ENCODE data around the gene MLC1.

The MLC1 gene

DNA sequence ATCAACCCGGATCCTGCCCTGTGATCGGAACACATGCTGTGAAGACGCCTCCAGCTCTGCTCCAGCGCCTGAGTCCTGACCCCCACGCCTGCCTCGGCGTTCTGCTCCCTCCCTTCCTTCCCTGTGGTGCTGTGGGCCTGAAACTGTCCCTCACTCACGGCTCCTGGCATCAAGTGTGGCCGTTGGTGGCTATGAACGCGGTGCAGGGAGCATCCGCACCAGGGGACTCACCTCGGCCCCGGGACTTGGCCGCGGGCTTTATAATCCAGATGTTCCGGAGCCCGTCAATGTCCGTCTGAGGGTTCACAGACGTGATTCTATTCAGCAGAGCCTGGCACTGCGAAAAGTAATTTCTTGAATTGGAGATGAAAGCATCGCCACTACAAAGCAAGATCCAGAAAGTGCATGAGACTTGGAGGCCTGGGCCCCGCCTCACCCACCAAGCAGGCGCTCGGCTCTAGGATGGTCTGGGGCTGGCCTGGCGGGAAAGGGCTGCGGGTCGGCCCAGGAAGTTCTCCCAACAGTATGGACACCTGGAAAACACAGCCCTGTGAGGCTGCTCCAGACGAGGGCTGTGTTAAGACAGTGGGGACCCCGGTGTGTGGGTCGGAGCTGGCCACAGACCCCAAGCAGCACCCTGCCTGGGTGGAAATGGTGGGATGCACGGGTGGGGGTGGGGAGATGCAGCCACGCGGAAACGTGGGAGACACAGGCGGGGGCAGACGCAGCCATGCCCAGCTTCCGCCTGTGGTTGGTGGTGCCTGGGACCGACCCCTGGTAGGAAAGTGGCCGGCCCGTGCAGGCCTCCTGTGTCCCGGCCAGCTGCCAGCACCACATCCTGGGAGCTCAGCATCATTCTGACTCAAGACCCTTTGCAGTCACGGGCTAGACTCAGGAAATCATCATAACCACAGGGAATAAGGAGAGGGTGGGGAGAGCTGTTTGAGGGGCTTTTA lies 50.8 kb downstream of the MLC1 start:
- no peak for DNase-seq

DNA sequence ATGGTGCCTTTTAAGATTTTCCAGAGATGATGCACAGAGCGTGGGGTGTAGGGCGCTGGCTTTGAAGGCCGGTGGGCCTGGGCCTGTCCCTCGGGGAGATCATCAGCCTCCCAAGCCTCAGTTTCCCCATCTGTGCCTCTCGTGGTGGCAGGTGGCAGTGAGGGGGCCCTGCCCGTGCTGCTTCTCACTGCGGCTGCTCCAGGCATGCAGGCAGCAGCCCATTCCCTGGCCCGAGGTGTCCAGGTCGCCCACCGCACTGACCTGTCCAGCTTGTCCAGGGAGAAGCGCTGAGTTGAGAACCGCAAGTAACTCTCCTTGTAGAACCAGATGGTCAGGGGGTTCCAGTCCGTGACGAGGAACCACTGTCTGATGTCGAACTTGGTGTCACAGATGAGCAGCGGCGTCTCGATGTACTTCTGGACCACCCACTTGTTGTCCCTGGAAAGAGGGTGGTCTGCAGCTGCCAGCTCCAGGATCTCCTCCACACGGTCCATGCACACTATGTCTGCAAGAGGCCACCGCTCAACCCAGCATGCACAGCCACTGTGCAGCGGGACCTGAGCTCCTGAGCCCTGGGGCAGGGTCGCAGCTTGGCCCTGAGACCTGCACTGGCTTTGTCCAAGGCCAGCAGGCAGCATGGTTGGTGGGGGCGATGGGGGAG lies 52.2 kb downstream of the MLC1 start:
- no peak for DNase-seq

- no peak for DNase-seq
Measured at GRCh38 chr22:50032109-50032871, 52.9 kb downstream of the MLC1 start.

GRCh38 chr22:50031189-50032091 lies 53.8 kb downstream of the MLC1 start:
- DNase-seq, result no peak

DNA sequence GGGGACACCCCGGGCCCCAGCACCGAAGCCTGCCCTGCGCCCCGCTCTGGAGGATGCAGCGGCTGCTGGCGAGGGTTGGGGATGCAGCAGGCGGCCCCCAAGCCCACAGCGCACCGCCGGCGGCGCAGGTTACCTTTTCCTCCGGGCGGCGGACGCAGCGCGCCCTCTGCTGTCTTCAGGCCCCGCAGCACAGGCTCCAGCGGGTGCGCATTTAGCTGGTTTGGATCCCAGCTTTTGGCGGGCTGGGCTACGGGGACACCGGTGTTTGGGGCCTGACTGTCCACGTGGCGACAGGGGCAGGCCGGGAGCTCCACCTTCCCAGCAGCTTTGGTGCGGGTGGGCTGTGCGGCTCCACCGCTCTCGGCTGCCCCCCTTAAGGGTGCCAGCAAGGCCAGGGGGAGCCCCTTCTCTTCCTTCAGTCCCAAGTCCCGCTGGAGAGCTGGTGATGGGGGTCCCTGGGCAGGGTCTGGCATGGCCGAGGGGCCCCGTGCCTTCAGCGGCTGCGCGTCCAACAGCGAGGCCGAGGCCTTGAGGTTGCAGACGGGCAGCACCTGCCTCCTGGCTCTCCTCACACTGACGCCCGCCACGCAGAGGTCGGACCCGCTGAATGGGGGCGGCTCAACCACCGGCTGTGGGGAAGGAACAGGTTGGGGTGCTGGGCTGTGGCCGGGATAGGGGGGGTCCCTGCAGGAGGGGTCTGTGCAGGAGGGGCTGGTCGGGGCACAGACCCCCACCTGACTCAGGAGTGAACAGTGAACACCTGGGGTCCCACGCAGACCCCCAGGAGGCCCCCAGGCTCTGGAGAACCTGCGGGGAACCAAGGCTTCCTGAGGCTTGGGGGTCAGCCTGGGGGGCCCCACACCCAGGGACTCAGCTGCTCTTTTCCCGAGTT lies 54.7 kb downstream of the MLC1 start:
- DNase-seq, result peak; percentile 78

DNA sequence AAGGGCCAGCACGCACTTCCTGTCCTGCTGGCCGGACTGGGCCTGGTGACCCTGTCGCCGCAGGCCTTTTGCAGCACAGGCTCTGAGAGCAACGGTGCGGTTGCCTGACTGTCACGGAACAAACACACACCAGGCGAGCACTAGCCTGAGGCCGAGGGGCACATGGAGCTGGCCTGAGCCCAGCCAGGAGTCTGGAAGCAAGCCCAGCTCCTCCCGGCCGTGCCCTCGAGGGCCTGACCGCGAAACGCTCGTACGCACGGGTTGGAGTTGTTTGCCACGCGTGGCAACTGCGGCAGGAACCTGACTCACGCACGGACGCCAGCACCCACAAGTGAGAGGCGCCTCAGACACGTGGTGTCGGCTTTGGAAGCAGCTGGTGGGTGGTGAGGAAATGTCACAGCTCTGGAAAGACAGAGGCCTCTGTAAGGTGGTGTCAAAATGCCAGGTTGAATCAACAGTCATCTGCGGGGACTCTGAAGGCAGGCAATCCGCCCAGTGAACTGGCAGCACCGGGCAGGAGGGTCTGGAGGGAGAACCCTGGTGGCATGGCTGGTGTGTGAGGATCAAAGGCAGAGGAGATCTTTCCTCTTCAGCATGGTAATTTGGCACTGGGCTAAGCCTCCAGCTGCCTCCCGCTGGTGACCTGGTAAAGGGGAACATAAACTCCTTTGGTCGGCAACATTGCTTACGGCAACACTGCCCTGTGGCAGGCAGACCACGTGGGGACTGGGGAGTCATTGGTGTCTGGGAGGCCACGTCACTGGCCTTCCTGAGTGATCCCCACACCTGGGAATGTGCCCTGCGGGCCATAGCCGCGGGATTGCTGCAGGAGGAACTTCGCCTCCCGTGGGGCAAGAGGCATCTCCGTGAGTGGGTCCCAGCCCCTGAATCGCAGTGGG lies 57.3 kb downstream of the MLC1 start:
- DNase-seq, result no peak

GRCh38 chr22:50025993-50026392 lies 59.2 kb downstream of the MLC1 start:
- no peak for DNase-seq

GRCh38 chr22:50022171-50022819 lies 62.9 kb downstream of the MLC1 start:
- no peak for DNase-seq

DNA sequence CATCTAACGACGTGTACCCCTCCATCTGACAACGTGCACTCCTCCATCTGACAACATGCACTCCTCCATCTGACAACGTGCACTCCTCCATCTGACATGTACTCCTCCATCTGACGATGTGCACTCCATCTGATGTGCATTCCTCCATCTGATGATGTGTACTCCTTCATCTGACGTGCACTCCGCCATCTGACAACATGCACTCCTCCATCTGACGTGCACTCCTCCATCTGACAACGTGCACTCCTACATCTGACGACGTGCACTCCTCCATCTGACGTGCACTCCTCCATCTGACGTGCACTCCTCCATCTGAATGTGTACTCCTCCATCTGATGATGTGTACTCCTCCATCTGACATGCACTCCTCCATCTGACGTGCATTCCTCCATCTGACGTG lies 64.6 kb downstream of the MLC1 start:
- no peak for DNase-seq

DNA sequence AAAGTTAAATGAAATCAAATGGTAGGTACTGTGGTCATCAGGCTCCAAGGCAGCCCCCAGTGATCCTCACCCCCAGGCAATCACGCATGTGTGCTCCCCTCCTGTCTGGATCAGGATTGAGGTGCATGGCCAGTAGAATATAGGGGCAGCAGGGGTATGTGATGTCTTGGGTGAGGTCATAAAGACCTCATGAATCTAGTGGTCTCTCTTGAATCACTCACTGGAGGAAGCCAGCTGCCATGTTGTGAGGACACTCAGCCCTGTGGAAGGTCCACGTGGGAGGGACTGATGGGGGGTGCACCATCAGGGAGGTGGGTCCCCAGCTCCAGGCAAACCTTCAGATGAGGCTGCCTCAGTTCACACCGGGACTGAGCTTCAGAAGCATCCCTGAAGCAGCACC lies 65.9 kb downstream of the MLC1 start:
- DNase-seq, result no peak

DNA sequence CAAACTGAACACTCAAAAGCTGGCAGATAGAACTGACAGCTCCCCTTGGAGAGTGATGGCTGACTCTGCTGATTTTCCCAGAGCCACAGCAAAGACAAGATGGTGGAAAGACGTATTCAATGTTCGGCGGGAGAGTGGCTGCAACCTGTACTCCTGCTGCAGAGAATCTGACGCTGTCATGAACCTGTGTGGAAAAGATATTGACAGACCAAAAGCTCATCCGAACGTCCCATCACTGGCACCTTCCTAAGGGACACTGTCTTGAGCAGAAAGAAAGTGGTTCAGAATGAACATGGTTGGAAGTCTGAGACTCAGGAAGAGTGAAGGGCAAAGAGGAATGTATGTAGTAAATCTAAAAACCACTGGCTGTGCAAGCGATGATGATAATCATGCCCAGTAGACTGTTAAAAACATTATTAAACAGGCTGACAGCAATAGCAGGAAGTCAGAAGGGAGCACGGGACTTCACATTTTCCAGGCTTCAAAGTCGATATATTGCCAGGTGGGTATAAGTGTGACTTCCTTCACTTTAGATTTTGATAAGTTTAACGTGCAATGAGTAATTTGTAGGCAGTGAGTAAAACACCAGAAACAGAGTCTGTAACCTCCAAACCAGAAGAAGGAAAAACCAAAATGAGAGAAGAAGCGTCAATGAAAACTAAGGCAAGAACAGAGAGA lies 66.5 kb downstream of the MLC1 start:
- no peak for DNase-seq

GRCh38 chr22:50017701-50018224 lies 67.5 kb downstream of the MLC1 start:
- no peak for DNase-seq

DNA sequence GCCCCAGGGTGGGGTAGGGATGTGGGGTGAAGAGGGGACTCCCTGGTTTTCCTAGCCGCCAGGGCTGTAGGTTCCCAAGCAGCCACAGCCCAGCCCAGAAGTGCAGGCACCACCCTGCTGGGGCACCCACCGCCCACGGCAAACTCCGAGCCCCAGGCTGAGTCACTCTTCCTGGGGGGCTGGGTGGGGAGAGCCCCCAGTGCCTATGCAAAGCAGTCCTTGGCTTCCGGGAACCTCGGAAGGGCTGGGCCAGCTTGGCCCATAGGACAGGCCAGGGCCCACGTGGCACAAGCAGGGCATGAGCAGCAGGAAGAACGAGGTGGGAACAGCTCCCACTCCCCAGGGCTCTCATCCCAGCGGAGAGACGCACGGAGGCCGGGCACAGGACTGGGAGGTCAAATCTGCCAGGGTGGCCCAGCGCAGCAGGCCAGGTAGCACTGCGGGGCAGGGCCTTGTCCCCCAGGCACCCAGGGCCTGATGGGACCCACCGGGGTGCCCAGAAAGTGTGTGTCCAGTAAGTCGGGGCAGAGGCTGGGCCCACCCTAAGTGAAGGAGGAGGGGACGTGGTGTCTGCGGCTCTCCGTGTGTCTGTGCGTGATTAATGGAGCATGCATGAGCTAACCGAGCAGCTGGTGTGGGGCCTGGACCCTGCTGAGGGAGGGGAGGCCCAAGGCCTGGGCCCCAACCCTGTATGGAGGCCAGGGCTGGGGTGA lies 68.1 kb downstream of the MLC1 start:
- DNase-seq, result peak; percentile 44

DNA sequence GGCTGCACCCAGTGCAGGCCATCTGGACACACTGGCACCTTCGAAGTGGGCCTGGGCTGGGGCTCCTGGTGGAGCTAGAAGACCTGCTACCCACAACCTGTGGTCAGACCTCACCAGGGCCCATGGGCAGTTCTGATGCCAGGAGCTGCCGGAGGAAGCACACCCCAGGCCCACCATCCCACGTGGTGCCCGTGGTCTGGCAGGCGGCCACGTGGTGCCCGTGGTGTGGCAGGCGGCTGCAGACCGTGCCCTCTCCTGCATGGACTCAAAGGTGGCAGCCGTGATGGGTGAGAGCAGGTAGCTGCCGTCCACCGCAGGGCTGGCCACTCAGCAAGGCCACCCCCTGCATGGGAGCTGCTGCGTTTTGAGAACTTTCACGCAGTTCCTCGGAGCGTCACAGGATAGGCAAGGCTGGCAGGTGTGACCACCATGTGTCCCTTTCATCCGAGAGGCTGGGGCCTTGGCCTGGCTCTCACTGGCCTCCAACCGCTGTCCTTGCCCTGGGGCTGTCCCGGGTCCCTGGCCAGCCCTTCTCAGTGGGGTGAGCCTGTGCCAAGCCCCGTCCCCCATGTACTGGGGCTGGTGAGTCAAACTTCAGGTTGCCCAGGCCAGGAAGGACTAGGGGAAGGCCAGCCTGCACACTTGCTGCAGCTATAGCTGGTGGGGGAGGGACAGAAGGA lies 68.8 kb downstream of the MLC1 start:
- no peak for DNase-seq

- DNase-seq, result no peak
Measured at GRCh38 chr22:50015451-50016307, 69.5 kb downstream of the MLC1 start.

DNA sequence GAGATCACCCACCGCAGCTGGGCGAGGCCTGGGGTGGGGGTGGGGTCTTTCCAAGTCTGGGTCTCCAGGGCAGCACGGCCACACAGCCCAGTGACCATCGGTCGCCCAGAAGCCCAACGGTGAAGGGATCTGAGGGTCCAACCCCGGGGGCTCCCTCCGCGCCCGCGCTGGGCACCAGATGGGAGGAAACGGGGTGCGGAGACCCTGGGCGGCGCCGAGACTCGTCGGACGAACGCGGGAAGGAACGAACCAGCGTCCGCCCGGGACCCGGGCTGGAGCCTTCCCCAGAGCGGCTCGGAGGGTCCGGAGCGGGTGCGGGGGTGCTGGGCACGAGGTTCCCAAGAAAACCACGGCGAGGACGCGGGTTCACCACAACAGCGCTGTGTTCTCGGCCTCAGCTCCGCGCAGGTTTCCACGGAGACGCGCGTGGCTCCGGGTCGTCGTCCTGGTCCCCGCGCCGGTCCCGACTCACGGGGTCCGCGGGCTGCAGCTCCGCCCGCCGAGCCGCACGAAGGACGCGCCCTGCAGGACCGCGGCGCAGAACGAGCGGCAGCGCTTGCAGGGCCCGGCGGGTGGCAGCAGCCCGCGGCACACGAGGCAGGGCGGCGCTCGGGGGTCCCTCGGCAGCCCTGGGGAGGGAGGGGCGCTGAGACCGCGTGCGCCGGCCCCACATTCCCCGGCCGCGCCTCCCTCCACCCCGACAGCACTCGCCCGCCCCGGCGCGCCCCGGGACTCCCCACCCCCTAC lies 70.4 kb downstream of the MLC1 start:
- no peak for DNase-seq
